Neural cell (in vitro differentiated cells): ENCODE measurements around the gene ARSD. TPM values are rescaled to one million over a fixed set of nuclear protein-coding genes. Genes with fewer than 3 reads are reported as not detected.

Source experiments
- H2AFZ ChIP-seq: fragments of 200-600, 300-800 bp; sonication (generic), shearing (Covaris generic); 2 replicates; pipeline ENCODE4 v1.6.0; 2014; ENCODE audit warnings: low read depth, mild to moderate bottlenecking, antibody characterized with exemption, low read length, moderate library complexity
- H3F3A ChIP-seq: fragments of 200-600 bp; shearing (Covaris generic); 2 replicates; pipeline ENCODE4 v1.6.1; 2016; ENCODE audit warnings: mild to moderate bottlenecking, moderate library complexity, mixed read lengths, antibody characterized with exemption, low read length; ENCODE audit not compliant: insufficient read depth, poor library complexity, severe bottlenecking
- H3K27ac ChIP-seq: fragments of 200-600, 300-800 bp; sonication (generic), shearing (Covaris generic); 2 replicates; pipeline ENCODE4 v1.5.1; 2014; ENCODE audit warnings: mild to moderate bottlenecking, low read length, moderate library complexity
- H3K27me3 ChIP-seq: fragments of 300-800, 200-600 bp; sonication (generic), shearing (Covaris generic); 2 replicates; pipeline ENCODE4 v1.6.0; 2014; ENCODE audit warnings: mild to moderate bottlenecking, low read depth, low read length, moderate library complexity; ENCODE audit not compliant: insufficient read depth
- H3K36me3 ChIP-seq: fragments of 300-800, 200-600 bp; sonication (generic), shearing (Covaris generic); 2 replicates; pipeline ENCODE4 v1.5.1; 2014; ENCODE audit warnings: mild to moderate bottlenecking, antibody characterized with exemption, low read length, moderate library complexity; ENCODE audit not compliant: insufficient read depth
- H3K4me2 ChIP-seq: fragments of 300-800, 200-600 bp; sonication (generic), shearing (Covaris generic); 2 replicates; pipeline ENCODE4 v1.6.0; 2014; ENCODE audit warnings: mild to moderate bottlenecking, low read length
- H3K4me3 ChIP-seq: fragments of 300-800, 200-600 bp; sonication (generic), shearing (Covaris generic); 2 replicates; pipeline ENCODE4 v1.5.1; 2014; ENCODE audit warnings: mild to moderate bottlenecking, low read length, moderate library complexity
- H3K79me2 ChIP-seq: fragments of 200-600 bp; shearing (Covaris generic); replicated peaks from 2 replicates; pipeline ENCODE4 v1.6.0; 2014; ENCODE audit warnings: mild to moderate bottlenecking, low read length, moderate library complexity; ENCODE audit not compliant: insufficient read depth
- H3K9ac ChIP-seq: fragments of 300-800, 200-600 bp; sonication (generic), shearing (Covaris generic); 2 replicates; pipeline ENCODE4 v1.6.1; 2016; ENCODE audit warnings: mild to moderate bottlenecking, low read length, mixed read lengths
- H3K9me2 ChIP-seq: fragments of 200-600 bp; shearing (Covaris generic); 2 replicates; pipeline ENCODE4 v1.6.1; 2016; ENCODE audit warnings: mild to moderate bottlenecking, low read length, mixed read lengths; ENCODE audit not compliant: insufficient read depth
- H3K9me3 ChIP-seq: fragments of 200-600, 300-800 bp; sonication (generic), shearing (Covaris generic); 2 replicates; pipeline ENCODE4 v1.6.1; 2016; ENCODE audit warnings: mild to moderate bottlenecking, mixed run types, low read length, moderate library complexity, mixed read lengths
- H4K20me1 ChIP-seq: fragments of 200-600 bp; shearing (Covaris generic); 2 replicates; pipeline ENCODE4 v1.6.1; 2016; ENCODE audit warnings: mild to moderate bottlenecking, mixed run types; ENCODE audit not compliant: insufficient read depth
- CTCF ChIP-seq: fragments of 450-650 bp; IDR thresholded peaks from 2 replicates; pipeline ENCODE4 v1.5.1; 2014; ENCODE audit warnings: antibody characterized with exemption, mild to moderate bottlenecking, moderate library complexity; ENCODE audit not compliant: poor library complexity, severe bottlenecking
- EP300 ChIP-seq: fragments of 450-650 bp; conservative IDR thresholded peaks from 2 replicates; pipeline ENCODE4 v1.6.1; 2014; ENCODE audit warnings: antibody characterized with exemption, mild to moderate bottlenecking, moderate library complexity; ENCODE audit not compliant: poor library complexity, severe bottlenecking
- EZH2 ChIP-seq: fragments of 200-600, 300-800 bp; shearing (Covaris generic), sonication (generic); IDR thresholded peaks from 2 replicates; pipeline ENCODE4 v1.6.1; 2014; ENCODE audit warnings: antibody characterized with exemption, low read length, borderline replicate concordance, mild to moderate bottlenecking; ENCODE audit not compliant: insufficient read depth, poor library complexity, severe bottlenecking
- MXI1 ChIP-seq: fragments of 450-650 bp; conservative IDR thresholded peaks from 2 replicates; pipeline ENCODE4 v1.6.1; 2014; ENCODE audit warnings: antibody characterized with exemption, mild to moderate bottlenecking; ENCODE audit not compliant: poor library complexity, severe bottlenecking
- POLR2AphosphoS5 ChIP-seq: IDR thresholded peaks from 2 replicates; pipeline ENCODE4 v1.6.1; 2012
- RAD21 ChIP-seq: fragments of 450-650 bp; conservative IDR thresholded peaks from 2 replicates; pipeline ENCODE4 v1.6.1; 2014; ENCODE audit warnings: antibody characterized with exemption, mild to moderate bottlenecking, moderate library complexity
- REST ChIP-seq: IDR thresholded peaks from 2 replicates; pipeline ENCODE4 v1.6.1; 2012; ENCODE audit warnings: borderline replicate concordance
- SMC3 ChIP-seq: fragments of 450-650 bp; conservative IDR thresholded peaks from 2 replicates; pipeline ENCODE4 v1.6.1; 2014; ENCODE audit warnings: antibody characterized with exemption, mild to moderate bottlenecking, moderate library complexity; ENCODE audit not compliant: poor library complexity
- TAF1 ChIP-seq: IDR thresholded peaks from 2 replicates; pipeline ENCODE4 v1.6.1; 2012; ENCODE audit warnings: low read depth
- polyA plus RNA-seq: library from polyadenylated mRNA; depleted of rRNA; stranded (reverse); fragments of >200 nt; gene quantifications from 2 replicates; pipeline ENCODE4 v1.2.3, GENCODE V29; 2014

Gene ARSD
- polyA plus RNA-seq, 1 donor from 2014 or later: 4.7 TPM

GRCh38 chrX:2855761-2856160, 73.4 kb downstream of the ARSD start:
- Histone ChIP-seq H3K9me3 (no peaks in the 10 kb centered on the region), H3K4me3 (no peak overlapping the region), H4K20me1 (no peaks in the 10 kb centered on the region), H3F3A (no peaks in the 10 kb centered on the region), H3K79me2 (no peaks in the 10 kb centered on the region), H3K36me3 (no peaks in the 10 kb centered on the region), H2AFZ (no peak overlapping the region), H3K27me3 (no peaks in the 10 kb centered on the region), H3K4me2 (no peak overlapping the region), H3K9ac (no peak overlapping the region), H3K9me2 (no peaks in the 10 kb centered on the region), H3K27ac (no peak overlapping the region)
- TF ChIP-seq TAF1 (no peak), SMC3 (no peak), REST (no peak), EP300 (no peak), EZH2 (no peak), RAD21 (no peak), POLR2AphosphoS5 (no peak), CTCF (no peak), MXI1 (no peak)

DNA sequence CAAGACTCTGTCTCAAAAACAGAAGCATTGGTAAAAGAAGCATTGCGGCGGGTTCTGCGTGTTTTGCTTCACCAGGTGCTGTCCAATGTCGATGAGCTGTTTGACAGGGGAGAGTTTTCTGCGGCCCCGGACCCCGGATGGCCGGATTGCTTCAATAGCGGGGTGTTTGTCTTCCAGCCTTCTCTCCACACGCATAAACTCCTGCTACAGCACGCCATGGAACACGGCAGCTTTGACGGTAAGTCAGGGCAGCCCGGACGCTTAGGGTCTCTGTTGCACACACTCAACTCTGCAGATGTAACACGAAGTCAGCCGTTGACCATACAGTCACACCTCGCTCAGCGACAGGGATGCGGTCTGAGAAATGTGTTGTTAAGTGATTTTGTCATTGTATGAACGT, 74.2 kb downstream of the ARSD start:
- H3K4me3 ChIP-seq: no peak overlapping the region
- no peak for TF ChIP-seq SMC3
- no peak for TF ChIP-seq EP300
- H3K27ac ChIP-seq: no peak overlapping the region
- H4K20me1 ChIP-seq: no peaks in the 10 kb centered on the region
- H3K9me2 ChIP-seq: no peaks in the 10 kb centered on the region
- no peaks in the 10 kb centered on the region for H3F3A ChIP-seq
- H3K36me3 ChIP-seq: no peaks in the 10 kb centered on the region
- H3K79me2 ChIP-seq: no peaks in the 10 kb centered on the region
- no peak overlapping the region for H3K9ac ChIP-seq
- H3K9me3 ChIP-seq: no peaks in the 10 kb centered on the region
- no peak overlapping the region for H2AFZ ChIP-seq
- no peaks in the 10 kb centered on the region for H3K27me3 ChIP-seq
- no peak overlapping the region for H3K4me2 ChIP-seq

Other genes with a start within 250 kb of the ARSD start
- gene CD99, start 238.0 kb downstream of the ARSD start, polyA plus RNA-seq: 6.6 and 11.0 TPM in 2 replicates
- 0.37 and 0.42 TPM in 2 replicates for gene XG, start 177.3 kb downstream of the ARSD start, polyA plus RNA-seq
- gene GYG2, start 100.4 kb downstream of the ARSD start, polyA plus RNA-seq: 4.2 and 6.3 TPM in 2 replicates
- not detected in 2 replicates for gene ARSH, start 77.2 kb upstream of the ARSD start, polyA plus RNA-seq
- gene ARSF, start 112.1 kb upstream of the ARSD start, polyA plus RNA-seq: not detected in 2 replicates